Measurements from ENCODE around the gene MCRIP2.
A peak's percentile ranks its signal among the peaks of the same experiment; 100 is the strongest.
"Not testable (repeated sequence)": the region's sequence is repeated elsewhere in the genome, so short reads cannot be mapped to it uniquely, and the experiment has no call there.

Gene MCRIP2

GRCh38 chr16:681746-682427 lies 40.3 kb downstream of the MCRIP2 start:
- DNase-seq (ENCODE audit: low read depth), result no peak

- DNase-seq (ENCODE audit: low read depth), result no peak
Observed at GRCh38 chr16:682493-683395, 41.1 kb downstream of the MCRIP2 start.

- no peak for DNase-seq (ENCODE audit: low read depth)
Observed at GRCh38 chr16:683396-684070, 41.9 kb downstream of the MCRIP2 start.

GRCh38 chr16:684071-684794 lies 42.6 kb downstream of the MCRIP2 start, which contains the start of gene JMJD8:
Gene JMJD8, minus strand, starts transcription at chr16:684334. Its CDS starts 15 bp downstream, at chr16:684319.
- peak; percentile 49 for DNase-seq (ENCODE audit: low read depth)

- no peak for DNase-seq (ENCODE audit: low read depth)
Observed at GRCh38 chr16:684961-685696, 43.5 kb downstream of the MCRIP2 start.

GRCh38 chr16:685967-686366 lies 44.3 kb downstream of the MCRIP2 start:
- no peak for DNase-seq (ENCODE audit: low read depth)

GRCh38 chr16:686459-687260 lies 45.0 kb downstream of the MCRIP2 start:
- no peak for DNase-seq (ENCODE audit: low read depth)

- no peak for DNase-seq (ENCODE audit: low read depth)
Observed at GRCh38 chr16:687499-687898, 45.9 kb downstream of the MCRIP2 start.

GRCh38 chr16:689175-689897 lies 47.7 kb downstream of the MCRIP2 start:
- no peak for DNase-seq (ENCODE audit: low read depth)

- not testable (repeated sequence) for DNase-seq (ENCODE audit: low read depth)
Observed at GRCh38 chr16:691242-691641, 49.6 kb downstream of the MCRIP2 start.

- no peak for DNase-seq (ENCODE audit: low read depth)
Observed at GRCh38 chr16:692356-693108, 50.9 kb downstream of the MCRIP2 start.

GRCh38 chr16:693364-693763 lies 51.7 kb downstream of the MCRIP2 start:
- DNase-seq (ENCODE audit: low read depth), result no peak

GRCh38 chr16:693766-694165 lies 52.1 kb downstream of the MCRIP2 start:
- DNase-seq (ENCODE audit: low read depth), result no peak

- DNase-seq (ENCODE audit: low read depth), result no peak
Observed at GRCh38 chr16:694187-694862, 52.7 kb downstream of the MCRIP2 start.

- no peak for DNase-seq (ENCODE audit: low read depth)
Observed at GRCh38 chr16:694863-695354, 53.3 kb downstream of the MCRIP2 start.

GRCh38 chr16:695355-696089 lies 53.9 kb downstream of the MCRIP2 start:
- no peak for DNase-seq (ENCODE audit: low read depth)
